Endothelial cell of umbilical vein (primary cell): Measurements from ENCODE around the gene CXCL16. TPM values are rescaled to one million over a fixed set of nuclear protein-coding genes. Genes with fewer than 3 reads are reported as not detected.
A peak's percentile ranks its signal among the peaks of the same experiment; 100 is the strongest.

ENCODE experiments used
- BruUV-seq: library from RNA; stranded (reverse); fragments of 400-500 nt; replicated peaks from 2 replicates; lab custom pipeline; 2021; lab: Mats Ljungman, UMichigan
- CTCF ChIA-PET: fragments of 300-600, 350-600 bp; sonication (Branson Sonifier 250); formaldehyde crosslinking; loops from one replicate; lab custom pipeline; 2021; ENCODE audit warnings: antibody characterized with exemption, inconsistent platforms; lab: Charles Lee
- POLR2A ChIA-PET: fragments of 300-600, 350-600 bp; sonication (Branson Sonifier 250); formaldehyde crosslinking; loops from one replicate; lab custom pipeline; 2021; ENCODE audit warnings: antibody characterized with exemption, inconsistent platforms; lab: Charles Lee
- DNase-seq: peaks from one replicate; pipeline ENCODE4 v3.0.0-alpha.2; 2011; ENCODE audit warnings: low read depth, low spot score
- FAIRE-seq: peaks from 2 replicates; lab custom pipeline; 2011; peaks lifted over from hg19 to GRCh38; lab: Jason Lieb, UNC
- H2AFZ ChIP-seq: 2 replicates; pipeline ENCODE4 v1.6.0; 2012; ENCODE audit warnings: low read depth, low read length, control low read depth, inconsistent platforms
- H3K27ac ChIP-seq: 2 replicates; pipeline ENCODE4 v1.5.1; 2011; ENCODE audit warnings: low read depth, mild to moderate bottlenecking, control low read depth, low read length, moderate library complexity; ENCODE audit not compliant: insufficient read depth
- H3K27me3 ChIP-seq, 2 experiments: 2 replicates each; pipeline versions ENCODE4 v1.6.0 to v1.6.1; 2011; ENCODE audit warnings: low read length in 2 of 2, mixed read lengths in 1 of 2; ENCODE audit not compliant: control insufficient read depth in 2 of 2, insufficient read depth in 2 of 2
- H3K36me3 ChIP-seq, 2 experiments: 2 replicates in 1 of 2; 3 replicates in 1 of 2; pipeline ENCODE4 v1.5.1; 2011; ENCODE audit warnings: low read length in 2 of 2, mild to moderate bottlenecking in 1 of 2, moderate library complexity in 1 of 2; ENCODE audit not compliant: control insufficient read depth in 2 of 2, insufficient read depth in 2 of 2; ENCODE audit errors: extremely low read depth in 1 of 2
- H3K4me1 ChIP-seq: 3 replicates; pipeline ENCODE4 v1.5.1; 2011; ENCODE audit warnings: mild to moderate bottlenecking, low read length; ENCODE audit not compliant: control insufficient read depth, insufficient read depth; ENCODE audit errors: extremely low read depth
- H3K4me2 ChIP-seq: 2 replicates; pipeline ENCODE4 v1.6.1; 2011; ENCODE audit warnings: low read length, control low read depth, mixed read lengths; ENCODE audit not compliant: insufficient read depth
- H3K4me3 ChIP-seq, 3 experiments: fragments of 200-600 bp in 1 of 3; sonication (generic), shearing (Covaris generic) in 1 of 3; replicated peaks in 1 of 3; 2 replicates each; pipeline ENCODE4 v1.5.1; 2011 to 2016; ENCODE audit warnings: control low read depth in 3 of 3, low read length in 3 of 3, mild to moderate bottlenecking in 2 of 3, inconsistent platforms in 1 of 3, low read depth in 1 of 3, moderate library complexity in 1 of 3; ENCODE audit not compliant: insufficient read depth in 1 of 3
- H3K79me2 ChIP-seq: 2 replicates; pipeline ENCODE4 v1.6.0; 2012; ENCODE audit warnings: low read length, inconsistent platforms; ENCODE audit not compliant: control insufficient read depth, insufficient read depth
- H3K9ac ChIP-seq: replicated peaks from 2 replicates; pipeline ENCODE3; 2011; ENCODE audit warnings: low read length, control low read depth; ENCODE audit not compliant: insufficient read depth; ENCODE audit errors: extremely low read depth
- H3K9me1 ChIP-seq: replicated peaks from 3 replicates; pipeline ENCODE4 v1.6.0; 2011; ENCODE audit warnings: mild to moderate bottlenecking, low read length; ENCODE audit not compliant: control insufficient read depth, insufficient read depth; ENCODE audit errors: extremely low read depth
- H3K9me3 ChIP-seq: replicated peaks from 2 replicates; pipeline ENCODE4 v1.5.1; 2012; ENCODE audit warnings: low read length, inconsistent platforms; ENCODE audit not compliant: control insufficient read depth, insufficient read depth
- H4K20me1 ChIP-seq: replicated peaks from 2 replicates; pipeline ENCODE3; 2011; ENCODE audit warnings: mild to moderate bottlenecking, low read length; ENCODE audit not compliant: control insufficient read depth, insufficient read depth; ENCODE audit errors: extremely low read depth
- CTCF ChIP-seq, 2 donors: IDR thresholded peaks; 1 replicate in 1 of 2; 2 replicates in 1 of 2; pipeline ENCODE4 v1.5.1; 2011; ENCODE audit warnings: low read length in 2 of 2, mild to moderate bottlenecking in 2 of 2, moderate library complexity in 2 of 2, control low read depth in 1 of 2, inconsistent platforms in 1 of 2, low read depth in 1 of 2; ENCODE audit not compliant: insufficient read depth in 1 of 2; ENCODE audit errors: extremely low read depth in 1 of 2
- JUN ChIP-seq: IDR thresholded peaks from 2 replicates; pipeline ENCODE4 v1.6.1; 2011; ENCODE audit warnings: borderline replicate concordance, low read depth; ENCODE audit not compliant: insufficient read length, insufficient read depth
- MYC ChIP-seq: IDR thresholded peaks from one replicate; pipeline ENCODE4 v1.6.1; 2011; ENCODE audit warnings: mild to moderate bottlenecking, low read depth, low read length
- POLR2A ChIP-seq: IDR thresholded peaks from 2 replicates; pipeline ENCODE4 v1.6.1; 2012; ENCODE audit warnings: low read depth, mild to moderate bottlenecking, control low read depth, low read length
- dilution Hi-C: fragments of 300-500 bp; cut with MboI; formaldehyde crosslinking; loops from one replicate; pipeline ENCODE4 v1.15.0; 2019; ENCODE audit warnings: low sequenced_read_pairs; ENCODE audit not compliant: extremely low pct_ligation_motif_present
- intact Hi-C: fragments of 100-400 bp; cut with micrococcal nuclease; formaldehyde crosslinking; loops from one replicate; pipeline ENCODE4 v1.10.0; 2022
- polyA plus RNA-seq, 4 experiments: library from polyadenylated mRNA; depleted of rRNA in 3 of 4; stranded (reverse) in 3 of 4; unstranded in 1 of 4; fragments of >200 nt; gene quantifications; 2 replicates each; pipeline versions ENCODE4 v1.2.1 to v1.2.3, GENCODE V29; 2011 to 2012; ENCODE audit warnings: missing spikeins in 1 of 4
- total RNA-seq: library from RNA; stranded (reverse); gene quantifications from 2 replicates; pipeline ENCODE4 v1.2.3, GENCODE V29; 2021

CXCL16 gene
- total and polyA plus RNA-seq, 2 donors (not counting 3 experiments of a cell fraction or from before 2014, with no cell fraction given) = 4.8 to 6.1 TPM

- Histone ChIP-seq H3K4me2 (peak overlapping the region; percentile 24), H3K79me2 (no peaks in the 10 kb centered on the region), H4K20me1 (no peaks in the 10 kb centered on the region), H3K9me1 (no peaks in the 10 kb centered on the region), H3K27me3 (peaks cover 2 to 9% of the 10 kb centered on the region in 2 experiments), H3K4me3 (no peak overlapping the region), H3K4me1 (peaks cover 8% of the 10 kb centered on the region), H2AFZ (no peak overlapping the region), H3K9ac (no peak overlapping the region), H3K36me3 (no peaks in the 10 kb centered on the region), H3K27ac (no peak overlapping the region), H3K9me3 (no peaks in the 10 kb centered on the region)
- BruUV-seq = no TSS peak
- ChIA-PET POLR2A (no interaction called here), CTCF (interaction anchor here (0.9 to 1.3 kb wide), 2 partner anchors 12 to 18 kb away, joined by 3 read pairs; no protein-coding TSS in a partner anchor)
- peak; percentile 48 for DNase-seq
- intact Hi-C loops = no loop called here
- FAIRE-seq = peak; percentile 88
- dilution Hi-C loops = no loop called here
- TF ChIP-seq JUN (peak; percentile 23), POLR2A (no peak)
Observed at GRCh38 chr17:4747847-4748246, 8.1 kb upstream of the CXCL16 start.

DNA sequence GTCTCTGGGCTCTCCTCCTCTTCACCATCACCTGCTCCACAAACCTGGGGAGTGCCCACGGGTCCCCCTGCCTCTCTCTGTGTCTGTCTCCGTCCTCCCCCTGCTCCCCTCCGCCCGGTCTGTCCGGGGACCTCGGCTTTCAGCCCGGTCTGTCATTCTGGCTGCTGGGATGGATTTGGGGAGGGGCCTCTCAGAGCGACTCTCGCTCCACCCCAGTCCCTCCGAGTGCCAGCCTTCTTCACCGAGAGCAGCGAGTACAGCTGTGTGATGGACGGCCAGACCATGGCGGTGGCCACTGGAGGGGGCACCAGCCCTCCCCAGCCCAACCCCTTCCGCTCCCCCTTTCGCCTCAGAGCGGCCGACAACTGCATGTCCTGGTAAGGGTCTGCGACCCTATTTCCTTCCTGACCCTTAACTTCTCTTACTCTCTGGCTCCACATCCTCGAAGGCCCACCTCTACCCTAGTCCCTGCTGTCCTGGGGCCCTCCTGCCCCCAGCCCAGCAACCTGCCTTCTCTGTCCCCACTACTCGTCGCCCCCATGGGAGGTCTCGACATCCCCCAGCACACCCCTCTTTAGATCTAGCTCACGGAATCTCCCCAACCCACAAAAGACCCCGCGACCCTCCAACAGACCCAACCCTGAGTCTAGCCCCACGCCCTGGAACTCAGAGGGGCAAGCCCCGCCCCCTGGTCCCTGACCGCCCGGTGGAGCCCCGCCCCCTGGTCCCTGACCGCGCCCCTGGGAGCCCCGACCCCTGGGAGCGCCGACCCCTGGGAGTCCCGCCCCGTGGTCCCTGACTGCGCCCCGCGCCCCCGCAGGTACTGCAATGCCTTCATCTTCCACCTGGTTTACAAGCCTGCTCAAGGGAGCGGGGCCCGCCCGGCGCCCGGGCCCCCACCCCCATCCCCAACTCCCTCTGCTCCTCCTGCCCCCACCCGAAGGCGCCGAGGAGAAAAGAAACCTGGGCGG lies 5.6 kb upstream of the CXCL16 start:
- Histone ChIP-seq H3K9ac (no peak overlapping the region), H3K9me1 (no peaks in the 10 kb centered on the region), H3K9me3 (no peaks in the 10 kb centered on the region), H3K36me3 (no peaks in the 10 kb centered on the region), H3K27me3 (peaks cover 2 to 10% of the 10 kb centered on the region in 2 experiments), H3K79me2 (no peaks in the 10 kb centered on the region), H4K20me1 (no peaks in the 10 kb centered on the region), H3K4me1 (peaks cover 4% of the 10 kb centered on the region), H3K27ac (no peak overlapping the region), H3K4me3 (no peak overlapping the region), H3K4me2 (no peak overlapping the region), H2AFZ (peak overlapping the region; percentile 34)
- intact Hi-C loops (loop anchor here (1.0 kb wide), 1 partner anchor 45 kb away; no protein-coding TSS in a partner anchor), dilution Hi-C loops (no loop called here)
- POLR2A ChIA-PET = no interaction called here
- DNase-seq (no peak), FAIRE-seq (no peak)
- no TSS peak for BruUV-seq
- CTCF ChIA-PET = interaction anchor here (1.6 kb wide), 1 partner anchor 45 kb away, joined by 10 read pairs; no protein-coding TSS in a partner anchor
- TF ChIP-seq CTCF (IDR thresholded peaks at IDR 0.05; ENCODE audit: extremely low read depth in 1 of 2, insufficient read depth in 1 of 2, low read depth in 1 of 2, low read length in 2 of 2) = peak in 1 of 2 donors; percentile 8
- no peak for TF ChIP-seq MYC
